Stimulated activated CD8-positive, alpha-beta memory T cell treated with anti-CD3 and anti-CD28 coated beads, Interleukin-15, amount 100 ng/mL, for 1 hour (primary cell): Measurements from ENCODE around the gene DENND2A.
"Not testable (repeated sequence)": the region's sequence is repeated elsewhere in the genome, so short reads cannot be mapped to it uniquely, and the experiment has no call there.

Experiments
- DNase-seq: peaks from one replicate; pipeline ENCODE4 v3.0.0-alpha.2; 2020; ENCODE audit warnings: low read depth

DENND2A gene

GRCh38 chr7:140673774-140674155, 33.2 kb upstream of the DENND2A start:
- DNase-seq, result no peak

GRCh38 chr7:140673063-140673773, 32.6 kb upstream of the DENND2A start:
- DNase-seq, result peak; percentile 26

GRCh38 chr7:140672382-140673062, 31.9 kb upstream of the DENND2A start, which contains the start of gene ADCK2:
ADCK2 (plus strand) TSS chr7:140672945; CDS start chr7:140673331, 386 bp downstream.
- DNase-seq, result peak; percentile 21

DNA sequence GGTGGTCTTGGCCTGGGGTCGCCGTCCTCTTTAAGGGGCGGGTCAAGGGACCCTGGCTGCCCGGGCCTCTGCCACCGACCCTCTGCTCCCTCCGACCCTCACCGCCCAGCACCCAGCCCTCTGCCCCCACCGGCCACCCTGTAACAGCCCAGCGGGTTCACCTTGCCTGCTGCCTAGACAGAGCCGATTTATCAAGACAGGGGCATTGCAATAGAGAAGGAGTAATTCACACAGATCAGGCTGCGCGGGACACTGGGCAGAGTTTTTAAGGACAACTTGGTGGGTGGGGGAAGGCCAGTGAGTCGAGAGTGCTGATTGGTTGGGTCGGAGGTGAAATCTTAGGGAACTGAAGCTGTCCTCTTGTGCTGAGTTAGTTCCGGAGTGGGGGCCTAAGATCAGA, 31.4 kb upstream of the DENND2A start:
- DNase-seq, result no peak

GRCh38 chr7:140670343-140670935, 29.8 kb upstream of the DENND2A start:
- DNase-seq, result no peak

GRCh38 chr7:140669862-140670261, 29.2 kb upstream of the DENND2A start:
- DNase-seq, result not testable (repeated sequence)

GRCh38 chr7:140669352-140669751, 28.7 kb upstream of the DENND2A start:
- DNase-seq, result no peak

- no peak for DNase-seq
Measured at GRCh38 chr7:140668641-140669040, 28.0 kb upstream of the DENND2A start.

- DNase-seq, result no peak
Measured at GRCh38 chr7:140667476-140667875, 26.9 kb upstream of the DENND2A start.

DNA sequence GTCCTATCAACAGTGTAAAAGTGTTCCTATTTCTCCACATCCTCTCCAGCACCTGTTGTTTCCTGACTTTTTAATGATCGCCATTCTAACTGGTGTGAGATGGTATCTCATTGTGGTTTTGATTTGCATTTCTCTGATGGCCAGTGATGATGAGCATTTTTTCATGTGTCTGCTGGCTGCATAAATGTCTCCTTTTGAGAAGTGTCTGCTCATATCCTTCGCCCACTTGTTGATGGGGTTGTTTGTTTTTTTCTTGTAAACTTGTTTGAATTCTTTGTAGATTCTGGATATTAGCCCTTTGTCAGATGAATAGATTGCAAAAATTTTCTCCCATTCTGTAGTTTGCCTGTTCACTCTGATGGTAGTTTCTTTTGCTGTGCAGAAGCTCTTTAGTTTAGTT, 22.3 kb upstream of the DENND2A start:
- not testable (repeated sequence) for DNase-seq

GRCh38 chr7:140661124-140661523, 20.5 kb upstream of the DENND2A start:
- DNase-seq, result no peak

DNA sequence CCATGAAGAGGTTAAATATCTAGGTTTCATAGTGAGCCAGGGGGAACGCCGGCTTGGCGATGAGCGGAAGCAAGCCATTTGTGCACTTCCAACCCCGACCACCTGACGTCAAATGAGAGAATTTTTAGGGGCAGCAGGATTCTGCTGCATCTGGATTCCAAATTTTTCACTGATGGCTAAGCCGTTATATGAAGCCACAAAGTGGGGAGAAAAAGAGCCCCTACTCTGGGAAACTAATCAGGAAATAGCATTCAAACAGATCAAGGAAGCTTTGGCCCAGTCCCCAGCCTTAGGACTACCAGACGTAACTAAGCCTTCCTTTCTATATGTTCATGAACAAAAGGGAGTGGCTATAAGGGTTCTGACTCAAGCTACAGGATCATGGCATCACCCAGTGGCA, 19.2 kb upstream of the DENND2A start:
- no peak for DNase-seq

GRCh38 chr7:140657891-140658290, 17.3 kb upstream of the DENND2A start:
- no peak for DNase-seq

- DNase-seq, result no peak
Measured at GRCh38 chr7:140656548-140657515, 16.2 kb upstream of the DENND2A start.

DNA sequence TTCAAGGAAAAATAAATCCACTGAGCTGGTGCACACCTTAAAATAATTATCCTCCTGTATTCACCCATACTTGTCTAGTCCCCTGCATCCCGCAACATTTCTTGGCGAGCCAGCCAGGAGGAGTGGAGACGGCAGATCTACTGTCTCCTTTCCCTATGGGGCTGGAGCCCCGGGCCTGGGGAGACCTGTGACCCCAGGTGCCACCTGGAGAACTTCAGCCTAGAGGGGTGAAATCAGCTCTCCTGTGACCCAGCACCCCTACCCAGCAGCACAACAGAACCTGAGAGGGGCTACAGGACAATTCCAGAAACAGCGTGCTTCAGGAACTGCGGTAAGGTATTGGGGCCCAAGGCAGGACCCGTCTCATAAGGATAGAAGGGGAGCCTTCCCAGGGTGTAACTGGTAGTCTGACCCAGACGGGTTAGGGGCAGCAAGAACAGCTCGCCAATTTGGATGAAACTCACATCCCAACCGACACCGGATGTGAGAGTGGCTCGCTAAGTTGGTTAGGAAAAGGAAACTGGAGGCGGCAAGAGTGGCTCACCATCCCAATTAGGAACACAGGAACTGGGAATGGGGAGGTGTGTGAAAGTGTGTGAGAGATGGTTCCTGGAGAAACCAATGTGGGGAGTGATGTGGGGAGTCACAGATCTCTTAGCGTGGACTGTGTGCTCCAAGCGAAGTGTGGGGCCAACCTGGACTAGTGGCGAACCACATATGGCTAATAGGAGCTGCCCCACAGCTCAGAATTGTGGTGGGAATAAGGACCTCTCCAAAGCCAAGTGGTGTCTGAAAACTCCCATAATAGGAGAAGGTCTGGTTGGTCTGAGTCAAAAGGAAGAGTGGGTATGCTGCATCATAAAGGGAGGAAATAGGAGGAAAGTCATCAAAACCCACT, 15.1 kb upstream of the DENND2A start:
- no peak for DNase-seq

DNA sequence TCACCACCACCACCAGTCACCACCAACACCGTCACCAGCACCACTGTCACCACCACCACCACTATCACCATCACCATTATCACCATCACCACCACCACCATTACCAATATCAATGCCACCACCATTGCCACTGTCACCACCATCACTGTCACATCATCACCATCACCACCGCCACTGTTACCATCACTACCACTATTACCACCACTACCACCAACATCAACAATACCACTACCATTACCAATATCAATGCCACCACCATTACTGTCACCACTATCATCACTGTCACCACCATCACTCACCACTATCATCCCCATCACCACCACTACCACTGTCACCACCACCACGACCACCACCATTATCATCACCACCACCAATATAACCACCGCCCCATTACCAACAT, 14.0 kb upstream of the DENND2A start:
- no peak for DNase-seq

DNA sequence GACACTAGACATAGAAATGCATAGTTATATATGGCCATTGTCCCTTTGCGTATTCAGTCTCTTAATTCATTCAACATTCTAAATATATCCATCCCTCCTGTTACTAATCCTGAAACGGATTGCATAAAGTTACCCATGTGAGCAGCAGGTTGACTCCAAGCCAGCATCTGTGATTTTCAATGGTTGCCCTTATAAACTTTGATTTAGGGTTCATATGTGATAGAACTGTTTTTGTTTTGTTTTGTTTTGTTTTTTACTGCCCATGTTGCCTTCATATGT, 13.4 kb upstream of the DENND2A start:
- no peak for DNase-seq

DNA sequence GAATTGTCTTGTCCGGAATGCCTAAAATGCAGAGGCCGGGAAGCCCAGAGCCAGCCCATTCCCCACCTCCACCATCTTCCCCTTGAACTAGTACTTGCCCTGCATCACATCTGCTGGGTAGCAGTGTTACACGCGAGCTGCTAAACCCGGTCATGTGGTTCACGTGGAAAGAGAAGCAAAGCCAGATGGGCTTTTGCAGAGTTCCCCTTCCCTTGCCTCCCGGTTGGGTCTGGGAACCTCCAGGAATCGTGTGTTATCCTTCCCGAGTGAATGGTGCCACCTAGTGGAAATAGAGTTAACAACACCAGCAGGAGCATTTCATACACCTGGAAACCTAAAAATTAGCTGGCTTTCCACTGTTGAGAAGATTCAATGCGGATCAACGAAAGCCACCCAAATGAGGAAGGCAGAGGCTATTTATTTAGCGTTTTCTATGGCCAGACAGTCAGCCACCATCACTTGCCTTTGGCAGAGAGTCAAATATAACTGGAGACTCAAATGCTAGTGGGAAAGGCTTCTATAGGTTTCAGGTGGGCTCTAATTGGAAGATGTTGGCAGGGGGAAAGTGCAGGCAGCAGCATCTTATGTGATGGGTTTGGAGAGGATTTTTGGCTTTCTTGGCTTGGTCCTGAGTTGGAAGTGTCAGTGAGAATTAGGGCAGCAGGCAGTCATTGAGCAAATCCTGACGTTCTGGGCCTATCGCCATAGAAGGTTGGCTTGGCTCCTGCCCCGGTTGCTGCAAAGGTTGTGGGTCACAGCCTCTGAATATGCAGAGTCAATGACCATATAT, 12.9 kb upstream of the DENND2A start:
- no peak for DNase-seq

DNA sequence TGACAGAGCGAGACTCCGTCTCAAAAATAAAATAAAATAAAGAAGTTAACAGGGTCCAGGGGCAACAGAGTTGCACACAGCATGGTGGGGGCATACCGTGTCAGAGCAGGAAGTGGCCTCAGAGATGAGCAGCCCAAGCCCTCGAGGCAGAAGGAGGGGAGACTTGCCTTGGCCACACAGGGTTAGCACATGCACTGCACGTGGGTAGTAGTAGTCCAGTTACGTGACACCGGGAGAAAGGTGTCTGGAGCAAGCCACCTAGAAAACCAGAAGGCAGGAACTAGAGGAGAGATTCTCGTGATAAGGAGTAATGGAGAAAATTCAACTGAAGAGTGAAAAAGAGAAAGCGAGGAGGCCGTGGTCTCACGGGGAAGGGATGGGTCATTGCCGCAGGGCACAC, 9.8 kb upstream of the DENND2A start:
- DNase-seq, result no peak

DNA sequence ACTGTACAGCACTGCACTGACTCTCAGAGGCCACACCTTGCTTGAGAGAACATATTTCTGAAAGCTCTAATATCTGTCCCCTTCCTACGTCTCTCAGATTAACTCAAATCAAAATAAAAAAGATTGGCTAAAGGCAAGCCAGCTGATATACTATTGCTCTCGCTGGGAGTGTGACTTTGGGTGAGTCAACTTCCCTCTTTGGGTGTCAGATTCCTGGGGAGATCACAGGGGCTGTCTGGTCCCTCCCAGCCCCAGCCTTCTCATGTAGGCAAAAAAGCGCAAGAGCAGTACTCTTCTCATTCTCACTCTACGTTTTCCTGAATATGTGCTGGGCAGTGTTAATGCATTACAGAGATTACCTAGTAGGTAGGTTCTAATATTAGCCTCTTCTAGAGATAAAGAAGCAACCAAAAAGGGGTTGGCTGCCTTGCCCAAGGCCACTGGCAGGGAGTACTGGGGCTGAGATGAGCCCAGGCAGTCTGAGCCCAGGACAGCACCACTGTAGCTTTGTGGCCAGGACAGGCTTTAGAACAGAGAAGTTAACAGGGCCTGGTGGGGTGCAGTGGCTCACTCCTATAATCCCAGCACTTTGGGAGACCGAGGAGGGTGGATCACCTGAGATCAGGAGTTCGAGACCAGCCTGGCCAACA, 9.1 kb upstream of the DENND2A start:
- DNase-seq, result no peak
